HG03196 (cell line): ENCODE results near the gene ASTN2.

ENCODE experiments used
- ATAC-seq: cut with Tn5 transposase; IDR thresholded peaks from one replicate; pipeline ENCODE4 v1.9.1; 2021; ENCODE audit not compliant: unreplicated experiment

Gene ASTN2

GRCh38 chr9:116501871-116502270 lies 913.0 kb downstream of the ASTN2 start:
- ATAC-seq, result no peak

- ATAC-seq, result no peak
Measured at GRCh38 chr9:116499986-116500871, 914.6 kb downstream of the ASTN2 start.

DNA sequence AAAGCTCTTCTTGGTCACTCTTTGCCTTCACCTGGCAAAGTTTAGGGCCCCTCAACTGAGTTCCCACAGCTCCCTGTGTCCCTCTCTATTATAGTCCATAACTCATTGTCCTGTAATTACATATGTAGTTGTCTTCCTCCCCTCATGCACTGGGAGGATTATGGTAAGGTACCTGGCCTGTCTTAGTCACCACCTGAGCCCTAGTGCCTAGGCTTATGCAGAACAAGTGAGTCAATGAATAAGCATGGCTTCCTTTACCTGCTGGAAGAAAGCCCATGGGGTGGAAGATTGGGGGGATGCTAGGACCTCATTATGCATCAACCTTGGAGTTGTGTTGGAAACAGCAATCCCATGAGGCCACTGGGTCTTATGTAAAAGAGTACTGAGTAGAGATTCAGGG lies 915.4 kb downstream of the ASTN2 start:
- ATAC-seq, result no peak

DNA sequence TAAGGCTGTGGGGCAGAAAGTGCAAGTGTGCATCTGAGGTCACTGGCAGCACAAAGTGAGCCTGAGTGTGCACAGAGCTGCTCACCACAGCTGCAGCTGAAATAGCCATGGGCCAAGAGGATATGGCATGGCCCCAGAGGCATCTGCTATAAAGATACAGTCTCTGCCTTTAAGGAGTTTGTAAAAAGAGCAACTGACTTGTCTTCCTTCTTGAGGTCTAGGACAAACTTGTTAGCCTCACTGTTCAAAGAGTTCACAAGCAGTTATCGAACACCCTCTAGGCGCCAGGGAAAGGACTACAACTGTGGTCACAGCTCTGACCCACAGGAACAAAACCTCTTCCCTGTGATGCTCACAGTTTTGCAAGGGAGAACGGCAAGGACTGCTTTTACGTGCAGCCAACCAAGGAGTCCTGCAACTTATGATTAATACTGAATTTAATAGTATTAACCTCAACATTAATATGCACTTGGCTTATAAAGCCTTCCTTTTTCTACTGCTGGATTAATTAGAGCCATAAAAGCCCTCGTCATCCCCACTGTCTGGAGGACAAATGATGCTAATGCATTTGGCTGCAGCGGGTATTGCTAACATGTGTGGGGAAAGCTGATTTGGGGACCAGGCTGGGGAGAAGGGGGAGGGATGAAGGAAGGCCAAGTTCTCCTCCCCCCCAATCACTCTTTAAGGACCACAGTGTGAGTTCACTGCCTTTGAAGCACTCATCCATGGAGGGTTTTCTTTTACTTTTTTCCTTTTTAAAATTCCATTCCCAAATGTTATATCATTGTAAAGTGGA lies 917.6 kb downstream of the ASTN2 start:
- ATAC-seq, result no peak

DNA sequence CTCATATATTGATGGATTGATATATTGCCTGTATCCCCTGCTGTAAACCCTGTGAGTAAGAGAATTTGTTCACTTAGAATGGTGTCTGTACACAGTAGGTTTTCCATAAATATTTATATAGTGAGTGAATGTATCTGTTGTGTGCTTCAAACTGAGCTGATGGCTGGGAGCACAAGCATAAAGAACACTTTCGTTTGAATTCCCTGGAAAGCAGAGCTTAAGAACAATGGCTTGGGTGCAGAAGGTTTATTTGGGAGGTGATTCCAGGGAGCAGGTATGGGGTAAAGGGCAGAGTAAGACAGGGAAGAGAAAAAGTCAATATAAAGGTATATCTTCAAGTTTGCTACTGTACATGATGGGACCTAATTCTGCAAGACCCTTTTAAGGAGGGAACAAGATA lies 918.7 kb downstream of the ASTN2 start:
- ATAC-seq, result no peak

GRCh38 chr9:116495725-116496124 lies 919.1 kb downstream of the ASTN2 start:
- ATAC-seq, result no peak

GRCh38 chr9:116494815-116495634 lies 919.8 kb downstream of the ASTN2 start:
- ATAC-seq, result no peak

DNA sequence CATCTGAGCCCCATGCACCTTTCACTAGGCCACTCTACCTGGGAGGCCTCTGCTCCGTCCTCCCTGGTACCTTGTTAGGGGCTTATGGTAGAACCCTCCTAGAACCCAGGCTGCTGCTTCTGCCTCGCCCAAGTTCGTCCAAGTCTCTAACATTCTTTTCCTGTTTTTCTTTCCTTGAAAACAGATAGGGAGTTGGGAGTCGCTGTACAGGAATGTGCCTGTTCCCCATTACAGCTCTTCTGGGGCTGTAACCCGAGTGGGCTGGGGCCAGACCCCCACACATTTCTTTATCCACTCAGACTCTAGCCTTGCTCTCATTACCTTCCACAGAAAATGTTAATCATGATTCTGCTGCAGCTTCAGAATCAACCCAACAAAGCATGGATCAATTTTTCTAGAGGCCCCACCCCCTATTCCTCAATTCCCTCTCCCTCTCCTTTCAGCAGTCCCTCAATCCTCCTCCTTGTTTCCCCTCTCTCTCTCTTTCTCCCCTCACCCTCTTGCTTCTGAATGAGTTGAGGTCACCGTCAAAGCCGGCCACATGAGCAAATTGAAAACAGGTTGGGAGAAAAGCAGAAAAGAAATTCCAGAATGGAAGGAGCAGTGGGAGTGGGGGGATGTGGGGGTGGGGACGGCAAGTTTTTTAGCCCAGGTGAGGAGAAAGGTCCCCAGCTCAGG lies 921.5 kb downstream of the ASTN2 start:
- ATAC-seq, result no peak

DNA sequence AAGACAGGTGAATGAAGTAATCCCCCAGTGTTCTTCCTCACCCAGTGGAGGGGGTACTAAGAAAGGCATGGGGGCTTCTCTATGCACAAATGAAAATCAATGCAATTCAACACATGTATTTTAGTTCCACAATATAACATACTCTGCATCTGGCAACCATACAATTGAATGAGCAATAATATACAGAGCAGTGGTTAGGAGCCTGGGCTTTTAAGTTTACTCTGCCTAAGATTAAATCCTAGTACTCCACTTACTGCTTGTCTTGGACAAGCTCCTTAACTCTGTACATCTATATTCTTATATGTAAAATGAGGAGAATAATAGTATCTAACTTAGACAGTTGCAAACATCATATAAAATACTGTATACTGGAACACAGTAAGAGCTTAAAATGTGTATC lies 923.2 kb downstream of the ASTN2 start:
- no peak for ATAC-seq

GRCh38 chr9:116491219-116491618 lies 923.6 kb downstream of the ASTN2 start:
- ATAC-seq, result no peak

- ATAC-seq, result no peak
Measured at GRCh38 chr9:116490321-116490720, 924.5 kb downstream of the ASTN2 start.

DNA sequence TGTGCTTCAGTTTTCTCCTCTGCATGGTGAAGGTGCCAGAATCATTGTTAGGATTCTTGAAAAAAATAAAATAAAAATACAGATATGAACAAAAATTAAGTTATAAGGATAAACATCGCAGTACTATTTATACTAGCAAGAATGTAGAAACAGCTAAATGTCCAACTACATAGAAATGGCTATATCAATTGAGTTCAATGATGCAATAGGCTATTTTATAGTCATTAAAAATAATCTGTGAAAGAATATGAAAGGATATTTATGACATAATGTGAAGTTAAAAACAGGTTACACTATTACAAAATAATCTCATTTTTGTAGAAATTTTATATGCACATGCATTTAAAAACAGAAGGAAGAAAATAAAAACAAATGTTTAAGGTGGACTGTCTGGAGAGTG lies 926.5 kb downstream of the ASTN2 start:
- ATAC-seq, result no peak

- no peak for ATAC-seq
Measured at GRCh38 chr9:116484492-116485061, 930.3 kb downstream of the ASTN2 start.

DNA sequence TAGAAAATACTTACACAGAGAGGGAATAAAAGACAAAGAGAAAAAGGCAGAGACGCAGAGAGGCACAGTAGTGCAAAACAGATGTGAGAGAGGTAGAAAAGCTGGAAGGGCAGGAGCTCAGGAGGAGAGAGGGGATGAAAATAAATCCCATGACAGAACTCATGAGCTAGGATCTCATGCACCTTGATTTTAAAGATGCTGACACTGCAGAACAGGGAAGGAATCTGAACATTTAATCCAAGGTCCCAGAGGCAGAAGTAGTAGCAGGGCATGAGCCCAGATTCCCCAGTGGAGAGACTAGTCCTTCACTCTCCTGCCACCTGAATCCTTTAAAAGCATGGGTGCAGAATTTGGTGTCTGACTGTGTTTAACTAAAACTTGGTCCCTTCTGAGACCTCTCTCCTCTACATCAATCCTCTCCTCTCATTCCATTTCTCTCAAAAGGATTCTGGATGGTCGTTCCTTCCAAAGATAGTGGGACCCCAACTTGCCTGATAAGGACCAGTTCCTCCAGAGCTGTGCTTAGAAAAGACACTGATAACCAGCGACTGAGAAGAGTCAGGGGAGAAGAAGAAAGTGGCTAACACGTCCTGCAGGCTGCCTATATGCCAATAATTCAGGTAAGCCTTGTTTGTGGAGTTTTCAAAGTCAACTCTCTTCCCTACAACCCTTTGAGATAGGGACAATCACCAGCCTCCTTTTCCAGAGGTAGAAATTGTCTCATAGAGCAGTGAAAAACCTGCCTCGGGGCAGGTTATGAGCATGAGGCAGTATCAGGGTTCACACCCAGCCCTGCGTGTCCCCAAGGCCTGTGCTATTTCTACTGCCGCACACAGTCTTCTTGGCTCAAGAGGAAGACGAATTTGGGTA lies 931.0 kb downstream of the ASTN2 start:
- ATAC-seq, result no peak

GRCh38 chr9:116482740-116483139 lies 932.1 kb downstream of the ASTN2 start:
- ATAC-seq, result no peak

DNA sequence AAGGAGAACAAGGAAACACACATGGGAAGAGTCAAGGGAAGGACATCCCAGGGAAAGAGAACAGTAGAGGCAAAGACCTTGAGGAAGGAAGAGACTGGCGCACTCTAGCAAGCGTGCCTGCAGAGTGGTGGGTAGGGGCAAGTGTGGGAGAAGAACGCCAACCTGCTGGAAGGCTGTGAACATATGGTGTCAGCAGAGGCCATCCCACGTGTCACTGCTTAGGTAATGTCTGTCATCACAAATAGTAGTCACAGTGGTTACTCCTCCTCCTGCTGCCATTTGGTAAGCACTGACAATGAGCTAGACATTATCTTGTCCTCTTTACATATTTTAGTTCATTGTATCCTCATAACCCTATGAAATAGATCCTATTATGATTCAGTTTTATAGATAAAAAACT lies 934.2 kb downstream of the ASTN2 start:
- no peak for ATAC-seq

- ATAC-seq, result no peak
Measured at GRCh38 chr9:116479967-116480366, 934.9 kb downstream of the ASTN2 start.

DNA sequence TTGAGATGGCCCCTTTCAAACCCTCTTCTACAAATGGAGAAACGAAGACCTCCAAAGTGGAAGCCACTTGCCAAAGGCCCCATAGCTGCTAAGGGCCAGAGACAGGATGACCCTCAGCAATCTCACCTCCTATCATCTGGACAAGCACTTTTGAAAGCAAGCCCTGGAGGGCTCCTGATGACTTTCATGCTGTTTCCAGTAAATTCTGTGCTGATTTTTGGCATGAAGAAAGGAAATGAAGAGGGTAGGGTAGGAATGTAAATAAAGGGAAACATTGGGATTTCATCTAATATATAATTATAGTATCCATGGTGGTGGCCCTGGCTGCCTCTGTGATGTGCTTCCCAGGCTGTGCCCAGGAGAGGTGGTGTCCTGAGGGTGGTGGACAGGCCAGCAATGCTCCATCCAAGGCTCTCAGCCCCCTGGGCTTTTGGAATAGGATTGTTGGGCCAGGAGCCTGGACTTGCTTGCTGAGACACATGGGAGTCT lies 935.8 kb downstream of the ASTN2 start:
- ATAC-seq, result no peak

GRCh38 chr9:116477584-116478141 lies 937.2 kb downstream of the ASTN2 start:
- ATAC-seq, result no peak
